ENCODE measurements around the gene FAM117B.
A peak's percentile ranks its signal among the peaks of the same experiment; 100 is the strongest.
"Not testable (repeated sequence)": the region's sequence is repeated elsewhere in the genome, so short reads cannot be mapped to it uniquely, and the experiment has no call there.

FAM117B gene

GRCh38 chr2:202639231-202639630 is 4.5 kb downstream of the FAM117B start:
- DNase-seq = no peak

GRCh38 chr2:202642567-202642966 is 7.8 kb downstream of the FAM117B start:
- DNase-seq = peak in 1 of 5 experiments; percentile 32

- peak in 2 of 5 experiments; percentile 46 to 49 for DNase-seq
Measured at GRCh38 chr2:202643012-202643858, 8.5 kb downstream of the FAM117B start.

- no peak for DNase-seq
Measured at GRCh38 chr2:202652119-202652518, 17.4 kb downstream of the FAM117B start.

- no peak for DNase-seq
Measured at GRCh38 chr2:202653890-202654289, 19.1 kb downstream of the FAM117B start.

- DNase-seq = no peak
Measured at GRCh38 chr2:202657876-202658275, 23.1 kb downstream of the FAM117B start.

GRCh38 chr2:202660796-202661195 is 26.0 kb downstream of the FAM117B start:
- no peak for DNase-seq

- DNase-seq = peak in 1 of 5 experiments; percentile 48
Measured at GRCh38 chr2:202669841-202670240, 35.1 kb downstream of the FAM117B start.

- no peak for DNase-seq
Measured at GRCh38 chr2:202671317-202672035, 36.7 kb downstream of the FAM117B start.

- not testable (repeated sequence) for DNase-seq
Measured at GRCh38 chr2:202675097-202675496, 40.3 kb downstream of the FAM117B start.

- DNase-seq = peak in 1 of 5 experiments; percentile 76
Measured at GRCh38 chr2:202679980-202680379, 45.2 kb downstream of the FAM117B start.

GRCh38 chr2:202680512-202680911 is 45.7 kb downstream of the FAM117B start:
- no peak for DNase-seq

GRCh38 chr2:202681688-202682205 is 47.0 kb downstream of the FAM117B start:
- no peak for DNase-seq

- DNase-seq = no peak
Measured at GRCh38 chr2:202682274-202682673, 47.5 kb downstream of the FAM117B start.

- no peak for DNase-seq
Measured at GRCh38 chr2:202687276-202687675, 52.5 kb downstream of the FAM117B start.

GRCh38 chr2:202689459-202689858 is 54.7 kb downstream of the FAM117B start:
- DNase-seq = no peak

- DNase-seq = no peak
Measured at GRCh38 chr2:202689898-202690297, 55.1 kb downstream of the FAM117B start.

- no peak for DNase-seq
Measured at GRCh38 chr2:202690321-202690900, 55.6 kb downstream of the FAM117B start.

- no peak for DNase-seq
Measured at GRCh38 chr2:202693503-202693902, 58.7 kb downstream of the FAM117B start.

GRCh38 chr2:202695166-202695565 is 60.4 kb downstream of the FAM117B start:
- DNase-seq = no peak

- DNase-seq = peak in 1 of 5 experiments; percentile 83
Measured at GRCh38 chr2:202700075-202700901, 65.5 kb downstream of the FAM117B start.

GRCh38 chr2:202703091-202703490 is 68.3 kb downstream of the FAM117B start:
- DNase-seq = no peak

Data from T-helper 2 cell (primary cell).